Bronchial epithelial cell (primary cell): ENCODE results near the gene ABCD1. TPM values are rescaled to one million over a fixed set of nuclear protein-coding genes. Genes with fewer than 3 reads are reported as not detected.
A peak's percentile ranks its signal among the peaks of the same experiment; 100 is the strongest.

Source experiments
- DNase-seq: peaks from one replicate; pipeline ENCODE4 v3.0.0-alpha.2; 2010; ENCODE audit warnings: low read depth
- FAIRE-seq: peaks from 2 replicates; lab custom pipeline; 2011; peaks lifted over from hg19 to GRCh38; lab: Jason Lieb, UNC
- H3K27me3 ChIP-seq: 2 replicates; pipeline ENCODE4 v1.5.1; 2011; ENCODE audit warnings: low read length; ENCODE audit not compliant: control insufficient read depth, insufficient read depth
- H3K36me3 ChIP-seq: 2 replicates; pipeline ENCODE4 v1.5.1; 2011; ENCODE audit warnings: low read length; ENCODE audit not compliant: control insufficient read depth, insufficient read depth
- H3K4me3 ChIP-seq: 2 replicates; pipeline ENCODE4 v1.5.1; 2011; ENCODE audit warnings: mild to moderate bottlenecking, low read depth, low read length, control low read depth
- total RNA-seq: library from RNA; depleted of rRNA; stranded (reverse); fragments of >200 nt; gene quantifications from 2 replicates; pipeline ENCODE4 v1.2.1, GENCODE V29; 2014
- TF ChIP-seq, protein P1 (sequence below): IDR thresholded peaks from 2 replicates; pipeline ENCODE4 v1.5.1; 2011; ENCODE audit warnings: mild to moderate bottlenecking, moderate library complexity, low read length, control low read depth, inconsistent platforms; ENCODE audit not compliant: insufficient read depth, severe bottlenecking

The ABCD1 gene
- total RNA-seq, 1 donor from 2014 or later, result 1.8 TPM

DNA sequence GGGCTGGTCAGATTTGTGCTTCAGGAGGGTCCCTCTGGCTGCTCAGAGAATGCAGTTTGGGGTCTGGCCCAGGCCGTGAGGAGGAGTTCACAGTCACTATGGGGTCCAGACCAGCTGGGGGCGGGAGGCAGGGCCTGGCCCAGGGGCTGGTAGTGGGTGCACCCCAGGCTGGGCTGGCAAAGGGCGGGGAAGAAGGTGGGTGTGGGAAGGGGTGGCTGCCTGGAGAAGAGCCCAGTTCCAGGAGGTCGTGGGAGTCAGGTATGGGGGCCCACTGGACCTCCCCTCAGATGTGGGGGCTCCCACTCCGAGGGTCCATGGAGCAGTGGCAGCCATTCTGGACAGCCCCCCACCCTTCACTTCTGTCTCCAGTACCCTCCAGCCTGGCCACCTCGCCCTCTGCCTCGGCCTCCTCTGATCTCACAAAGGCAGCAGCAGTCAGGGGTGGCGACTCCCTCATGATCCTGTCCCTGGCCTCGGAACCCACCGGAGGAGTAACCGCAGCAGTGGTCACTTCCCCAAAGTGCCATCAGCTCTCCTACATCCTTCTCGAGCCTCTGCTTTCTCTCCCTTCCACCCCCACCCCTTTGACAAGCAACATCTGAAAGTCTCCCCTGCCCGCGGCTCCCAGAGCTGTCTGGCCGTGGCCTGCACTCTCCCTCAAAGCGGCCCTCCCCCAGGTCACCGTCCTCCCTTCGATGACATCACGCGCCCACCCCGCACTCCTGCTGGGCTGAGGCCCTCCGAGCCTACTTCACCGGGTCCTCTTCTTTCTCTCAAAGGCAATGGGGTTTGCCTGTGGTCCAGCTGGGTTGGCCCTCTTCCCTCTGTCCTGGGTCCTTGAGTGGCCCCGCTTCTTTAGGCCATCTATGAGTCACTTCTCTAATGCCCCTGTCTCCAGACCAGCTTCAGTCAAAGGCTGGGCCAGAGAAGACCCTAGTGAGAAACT is 38.6 kb upstream of the ABCD1 start:
- Histone ChIP-seq H3K4me3 (no peak overlapping the region), H3K27me3 (no peaks in the 10 kb centered on the region), H3K36me3 (peaks cover 1% of the 10 kb centered on the region)
- FAIRE-seq (no peak), DNase-seq (no peak)
- TF ChIP-seq, protein P1, sequence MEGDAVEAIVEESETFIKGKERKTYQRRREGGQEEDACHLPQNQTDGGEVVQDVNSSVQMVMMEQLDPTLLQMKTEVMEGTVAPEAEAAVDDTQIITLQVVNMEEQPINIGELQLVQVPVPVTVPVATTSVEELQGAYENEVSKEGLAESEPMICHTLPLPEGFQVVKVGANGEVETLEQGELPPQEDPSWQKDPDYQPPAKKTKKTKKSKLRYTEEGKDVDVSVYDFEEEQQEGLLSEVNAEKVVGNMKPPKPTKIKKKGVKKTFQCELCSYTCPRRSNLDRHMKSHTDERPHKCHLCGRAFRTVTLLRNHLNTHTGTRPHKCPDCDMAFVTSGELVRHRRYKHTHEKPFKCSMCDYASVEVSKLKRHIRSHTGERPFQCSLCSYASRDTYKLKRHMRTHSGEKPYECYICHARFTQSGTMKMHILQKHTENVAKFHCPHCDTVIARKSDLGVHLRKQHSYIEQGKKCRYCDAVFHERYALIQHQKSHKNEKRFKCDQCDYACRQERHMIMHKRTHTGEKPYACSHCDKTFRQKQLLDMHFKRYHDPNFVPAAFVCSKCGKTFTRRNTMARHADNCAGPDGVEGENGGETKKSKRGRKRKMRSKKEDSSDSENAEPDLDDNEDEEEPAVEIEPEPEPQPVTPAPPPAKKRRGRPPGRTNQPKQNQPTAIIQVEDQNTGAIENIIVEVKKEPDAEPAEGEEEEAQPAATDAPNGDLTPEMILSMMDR, result no peak

DNA sequence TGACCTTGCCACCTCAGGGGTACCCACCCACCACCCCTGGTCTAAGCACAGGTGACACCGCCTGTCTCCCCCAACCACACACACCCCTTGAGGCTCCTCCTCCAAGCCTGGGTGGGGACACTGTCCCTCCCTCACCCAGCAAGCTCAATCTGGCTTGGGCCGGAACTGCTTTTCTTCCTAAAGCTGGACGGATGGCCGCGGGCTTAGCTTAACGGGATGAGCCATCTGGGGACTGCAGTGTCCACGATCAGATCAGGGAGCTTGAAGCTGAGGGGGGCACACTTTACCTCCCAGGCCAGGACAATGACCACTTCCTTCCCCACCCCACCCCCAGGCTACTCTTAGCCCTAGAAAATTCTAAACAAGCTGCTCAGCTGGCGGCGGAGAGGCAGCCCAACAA is 37.9 kb upstream of the ABCD1 start:
- TF ChIP-seq, protein P1, result no peak
- no peak for DNase-seq
- no peaks in the 10 kb centered on the region for H3K27me3 ChIP-seq
- no peak for FAIRE-seq
- H3K4me3 ChIP-seq, result peak overlapping the region; percentile 16
- H3K36me3 ChIP-seq, result peaks cover 3% of the 10 kb centered on the region

DNA sequence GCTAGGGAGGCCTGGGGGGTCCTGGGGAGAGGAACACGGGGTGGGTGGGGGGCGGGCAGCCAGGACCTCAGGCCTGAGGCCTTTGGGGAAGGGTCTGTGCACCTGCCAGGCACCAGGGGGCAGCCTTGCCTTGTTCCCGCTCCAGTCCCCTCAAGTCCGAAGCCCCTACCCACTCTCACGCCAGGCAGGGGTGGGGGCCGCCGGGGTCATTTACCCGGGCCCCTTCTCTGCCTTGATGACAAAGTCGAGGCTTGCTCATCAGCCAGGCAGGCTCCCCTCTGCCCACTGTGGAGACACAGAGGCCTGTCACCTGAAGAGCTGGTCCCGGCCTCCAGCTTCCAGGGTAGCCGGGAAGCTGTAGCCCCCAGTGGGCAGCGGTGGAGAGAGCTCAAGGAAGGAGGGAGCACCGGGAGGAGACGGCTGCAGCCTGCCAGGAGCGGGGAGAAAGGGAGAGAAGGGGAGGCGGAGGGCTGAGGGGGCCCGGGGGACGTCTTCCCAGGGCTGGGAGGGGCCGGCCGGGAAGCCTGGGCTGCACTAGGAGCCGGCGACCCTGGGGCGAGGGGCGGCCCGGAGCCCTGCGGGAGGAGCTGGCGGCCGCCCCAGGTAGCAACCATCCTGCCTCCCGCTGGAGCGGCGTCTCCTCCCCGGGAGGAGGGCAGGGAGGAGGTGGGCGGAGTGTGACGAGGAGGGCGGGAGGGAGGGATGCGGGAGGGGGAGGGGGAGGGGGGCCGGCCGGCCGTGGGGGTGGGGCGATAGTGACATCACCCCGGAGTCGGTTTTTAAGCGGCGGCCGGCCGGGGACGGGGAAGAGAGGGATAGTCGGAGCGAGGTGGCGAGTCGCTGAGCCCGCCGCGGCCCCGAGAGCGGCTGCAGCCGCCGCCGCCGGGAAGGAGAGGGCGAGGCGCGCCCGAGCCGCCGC is 37.3 kb upstream of the ABCD1 start, which contains the start of gene SLC6A8:
TSS of gene SLC6A8 (plus strand) at position 806 of the 919 bp plus-strand sequence. CDS start 649 bp downstream, outside the sequence.
- Histone ChIP-seq H3K36me3 (peaks cover 3% of the 10 kb centered on the region), H3K27me3 (no peaks in the 10 kb centered on the region), H3K4me3 (peak within 1 kb of the TSS; percentile 50)
- DNase-seq, result no peak
- TF ChIP-seq, protein P1, result peak; percentile 33
- FAIRE-seq, result no peak

DNA sequence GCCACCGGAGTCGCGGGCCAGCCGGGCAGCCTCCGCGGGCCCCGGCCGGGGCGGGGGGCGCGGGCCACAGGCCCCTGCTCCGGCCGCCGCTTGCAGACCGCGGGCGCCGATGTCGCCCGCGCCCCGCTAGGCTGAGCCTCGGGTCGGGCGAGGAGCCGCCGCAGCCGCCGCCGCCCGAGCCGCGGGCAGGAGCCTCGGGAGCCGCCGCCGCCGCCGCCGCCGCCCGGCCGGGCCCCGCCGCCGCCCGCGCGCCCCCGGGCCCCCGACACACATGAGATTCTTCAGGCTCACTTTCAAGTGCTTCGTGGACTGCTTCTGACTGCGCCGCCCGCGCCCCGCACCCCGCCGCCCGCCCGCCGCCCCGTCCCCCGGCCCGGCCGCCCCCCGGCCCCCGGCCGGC is 36.6 kb upstream of the ABCD1 start:
- FAIRE-seq (no peak), DNase-seq (no peak)
- H3K27me3 ChIP-seq, result no peaks in the 10 kb centered on the region
- TF ChIP-seq, protein P1, result no peak
- H3K4me3 ChIP-seq, result peak overlapping the region; percentile 1
- peaks cover 5% of the 10 kb centered on the region for H3K36me3 ChIP-seq

DNA sequence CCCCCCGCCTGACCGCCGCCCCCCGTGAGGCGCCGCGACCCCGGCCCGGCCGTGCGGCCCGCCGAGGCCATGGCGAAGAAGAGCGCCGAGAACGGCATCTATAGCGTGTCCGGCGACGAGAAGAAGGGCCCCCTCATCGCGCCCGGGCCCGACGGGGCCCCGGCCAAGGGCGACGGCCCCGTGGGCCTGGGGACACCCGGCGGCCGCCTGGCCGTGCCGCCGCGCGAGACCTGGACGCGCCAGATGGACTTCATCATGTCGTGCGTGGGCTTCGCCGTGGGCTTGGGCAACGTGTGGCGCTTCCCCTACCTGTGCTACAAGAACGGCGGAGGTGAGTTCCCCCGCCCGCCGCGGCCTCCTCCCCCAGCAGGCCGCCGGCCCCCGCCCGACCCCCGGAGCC is 36.1 kb upstream of the ABCD1 start:
- peaks cover 6% of the 10 kb centered on the region for H3K36me3 ChIP-seq
- peak overlapping the region; percentile 50 for H3K4me3 ChIP-seq
- DNase-seq, result no peak
- H3K27me3 ChIP-seq, result no peaks in the 10 kb centered on the region
- FAIRE-seq, result no peak
- TF ChIP-seq, protein P1, result no peak
